Testis (tissue), 3 donors: ENCODE results near the gene GRID1. TPM values are rescaled to one million over a fixed set of nuclear protein-coding genes. Genes with fewer than 3 reads are reported as not detected.
A peak's percentile ranks its signal among the peaks of the same experiment; 100 is the strongest.

Experiments used
- DNase-seq: peaks from one replicate; pipeline ENCODE4 v3.0.0-alpha.2; 2019
- H3K27ac ChIP-seq, 2 donors: fragments of 200-600 bp; sonication (generic); one replicate each; pipeline ENCODE4 v1.5.1; 2019
- H3K27me3 ChIP-seq: fragments of 200-600 bp; sonication (generic); one replicate; pipeline ENCODE4 v1.5.1; 2019
- H3K36me3 ChIP-seq: fragments of 200-600 bp; sonication (generic); one replicate; pipeline ENCODE4 v1.5.1; 2017; ENCODE audit warnings: low read depth; ENCODE audit errors: missing control alignments
- H3K4me1 ChIP-seq: fragments of 200-600 bp; sonication (generic); one replicate; pipeline ENCODE4 v1.5.1; 2019
- H3K4me3 ChIP-seq, 2 donors: fragments of 200-600 bp; sonication (generic); one replicate each; pipeline ENCODE4 v1.5.1; 2017 to 2019
- H3K9me3 ChIP-seq: fragments of 200-600 bp; sonication (generic); one replicate; pipeline ENCODE4 v1.5.1; 2017
- CTCF ChIP-seq, 3 experiments: fragments of 450-650 bp in 2 of 3; fragments of 200-600 bp in 1 of 3; sonication (generic) in 1 of 3; IDR thresholded peaks; one replicate each; pipeline ENCODE4 v1.5.1; 2016 to 2019; ENCODE audit warnings: antibody characterized with exemption in 3 of 3, mild to moderate bottlenecking in 2 of 3, moderate library complexity in 1 of 3
- POLR2A ChIP-seq: fragments of 450-650 bp; IDR thresholded peaks from one replicate; pipeline ENCODE4 v1.6.1; 2017; ENCODE audit warnings: antibody characterized with exemption, mild to moderate bottlenecking, moderate library complexity
- WGBS, 2 donors: methylation state at CpG; one replicate each; pipeline ENCODE4 v1.1.5; 2018; 5-methylcytosine and 5-hydroxymethylcytosine counted together
- intact Hi-C: fragments of 100-400 bp; cut with DNase I; formaldehyde crosslinking; loops from one replicate; pipeline ENCODE4 v1.15.1; 2023; ENCODE audit warnings: low total_unique reads
- polyA plus RNA-seq: library from polyadenylated mRNA; stranded (reverse); fragments of 350-450 nt; fragmentation: Illumina TruSeq; extraction: RNeasy Lipid Tissue Mini Kit (QIAGEN cat#74804); gene quantifications from one replicate; pipeline ENCODE4 v1.2.3, GENCODE V29; 2014; ENCODE audit warnings: low read depth, low replicate concordance; ENCODE audit not compliant: insufficient read depth
- total RNA-seq, 2 donors: library from RNA; depleted of rRNA; stranded (reverse); fragments of >200 nt; gene quantifications; one replicate each; pipeline ENCODE4 v1.2.3, GENCODE V29; 2016

Gene GRID1
- total and polyA plus RNA-seq, 3 donors from 2014 or later = 7.4 to 16.7 (median 8.1) TPM

- DNase-seq = peak; percentile 2
- WGBS, 2 donors = 64 to 73% methylated on average over 5 to 6 of the region's 6 CpGs
- Histone ChIP-seq H3K4me3 (no peak overlapping the region), H3K36me3 (no peaks in the 10 kb centered on the region), H3K9me3 (no peaks in the 10 kb centered on the region), H3K27me3 (no peaks in the 10 kb centered on the region), H3K27ac (no peak overlapping the region), H3K4me1 (no peaks in the 10 kb centered on the region)
- TF ChIP-seq POLR2A (no peak), CTCF (IDR thresholded peaks at IDR 0.05) (no peak)
- intact Hi-C loops = no loop called here
Observed at GRCh38 chr10:86287966-86288579, 78.5 kb downstream of the GRID1 start.

- peak; percentile 9 for DNase-seq
- no peaks in the 10 kb centered on the region for H3K27me3 ChIP-seq
- intact Hi-C loops = no loop called here
- H3K36me3 ChIP-seq = no peaks in the 10 kb centered on the region
- H3K4me3 ChIP-seq = no peak overlapping the region
- 84 to 87% methylated on average over 10 of the region's 10 CpGs for WGBS, 2 donors
- H3K9me3 ChIP-seq = no peaks in the 10 kb centered on the region
- TF ChIP-seq CTCF (IDR thresholded peaks at IDR 0.05) (no peak), POLR2A (no peak)
- no peak overlapping the region for H3K27ac ChIP-seq
- no peaks in the 10 kb centered on the region for H3K4me1 ChIP-seq
Observed at GRCh38 chr10:86287110-86287793, 79.3 kb downstream of the GRID1 start.

- Histone ChIP-seq H3K4me3 (no peak overlapping the region), H3K27ac (no peak overlapping the region), H3K27me3 (no peaks in the 10 kb centered on the region), H3K36me3 (no peaks in the 10 kb centered on the region), H3K4me1 (no peaks in the 10 kb centered on the region), H3K9me3 (no peaks in the 10 kb centered on the region)
- no peak for TF ChIP-seq POLR2A
- no peak for TF ChIP-seq CTCF (IDR thresholded peaks at IDR 0.05)
- intact Hi-C loops = no loop called here
- peak; percentile 8 for DNase-seq
- WGBS, 2 donors = 92% methylated on average over 10 to 18 of the region's 18 CpGs
Observed at GRCh38 chr10:86286236-86287109, 80.1 kb downstream of the GRID1 start.

- TF ChIP-seq CTCF (IDR thresholded peaks at IDR 0.05) (no peak), POLR2A (no peak)
- peak; percentile 11 for DNase-seq
- intact Hi-C loops = no loop called here
- H3K9me3 ChIP-seq = no peaks in the 10 kb centered on the region
- no peaks in the 10 kb centered on the region for H3K27me3 ChIP-seq
- no peak overlapping the region for H3K27ac ChIP-seq
- no peak overlapping the region for H3K4me3 ChIP-seq
- no peaks in the 10 kb centered on the region for H3K36me3 ChIP-seq
- WGBS, 2 donors = 81 to 85% methylated on average over 7 to 10 of the region's 10 CpGs
- no peaks in the 10 kb centered on the region for H3K4me1 ChIP-seq
Observed at GRCh38 chr10:86285136-86285790, 81.3 kb downstream of the GRID1 start.
